ENCODE measurements around the gene DDAH1. TPM values are rescaled to one million over a fixed set of nuclear protein-coding genes. Genes with fewer than 3 reads are reported as not detected.

Gene DDAH1
- total and polyA plus RNA-seq, 2 of the 8 experiments (the other 6 are each of a cell fraction or from before 2014, with no cell fraction given) = 22.8 to 54.5 TPM

DNA sequence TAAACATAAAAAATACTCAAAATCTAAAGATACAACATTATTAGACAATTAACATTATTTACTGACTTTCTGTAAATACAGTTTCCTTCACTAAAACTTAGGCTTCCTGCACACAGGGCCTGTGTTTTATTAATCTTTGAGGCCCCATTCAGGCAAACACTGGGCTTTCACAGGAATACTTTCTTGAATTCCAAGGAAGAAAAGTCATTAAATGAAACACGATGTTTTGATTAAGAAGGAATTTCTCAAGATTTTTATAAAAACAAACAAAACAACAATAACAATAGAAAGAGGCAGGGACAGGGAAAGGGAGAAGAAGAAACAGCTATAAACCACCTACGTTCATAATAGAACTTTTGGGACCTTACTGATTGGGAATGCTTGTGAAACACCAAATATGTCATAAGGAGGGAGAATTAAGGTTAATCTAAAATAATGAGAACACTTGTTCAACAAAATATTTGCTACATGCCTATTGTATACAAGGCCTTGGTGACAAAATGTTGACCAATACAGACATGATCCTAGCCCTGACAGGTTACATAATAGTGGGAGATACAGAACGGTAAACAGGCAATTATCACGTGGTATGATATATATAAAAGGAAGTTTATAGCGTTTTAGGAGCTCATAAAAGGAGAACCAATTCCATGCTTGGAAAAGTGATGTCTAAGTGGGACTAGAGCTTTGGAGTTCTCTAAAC, 3.6 kb downstream of the DDAH1 start:
- ChIA-PET CTCF (ENCODE audit: partially characterized antibody) (interaction anchor here (1.0 to 2.6 kb wide), 8 partner anchors 11 to 232 kb away, joined by 3 to 13 read pairs (median 3); no protein-coding TSS in a partner anchor), POLR2A (ENCODE audit: partially characterized antibody) (interaction anchor here (2.5 kb wide), 1 partner anchor 120 kb away, joined by 12 read pairs; the partner anchor contains the start of gene CCN1)
- Histone ChIP-seq H3K23me2 (ENCODE audit: low read depth, low read length) (peaks cover 13% of the 10 kb centered on the region; the same call in 1 of the 2 replicates), H3K4ac (replicated peaks; ENCODE audit: insufficient read length, low read depth, low read length) (no peak overlapping the region), H3K79me2 (ENCODE audit: control insufficient read depth in 1 of 2, insufficient read depth in 2 of 2, low read length in 2 of 2) (peaks cover 0 to 16% of the 10 kb centered on the region in 2 experiments; a peak in 2 of 4 replicates), H3K14ac (ENCODE audit: insufficient read length) (no peak overlapping the region), H2BK20ac (ENCODE audit: low read length) (no peak overlapping the region), H3K9me3 (ENCODE audit: insufficient read depth in 2 of 2, low read depth in 1 of 2, low read length in 1 of 2) (no peaks in the 10 kb centered on the region), H3K4me1 (replicated peaks in 1 of 4; ENCODE audit: control insufficient read depth in 3 of 4, insufficient read depth in 4 of 4, low read length in 3 of 4) (peaks cover 0 to 10% (median 3%) of the 10 kb centered on the region in 4 experiments; a peak in 5 of 7 replicates), H2BK5ac (ENCODE audit: low read depth, low read length) (no peak overlapping the region), H4K8ac (ENCODE audit: extremely low read depth, insufficient read depth, low read length) (no peak overlapping the region), H2AK5ac (ENCODE audit: low read depth, low read length) (no peak overlapping the region), H3K79me1 (ENCODE audit: low read depth, low read length) (no peaks in the 10 kb centered on the region; the same call in 1 of the 2 replicates), H4K5ac (ENCODE audit: insufficient read length, low read depth, low read length) (no peak overlapping the region), H2BK15ac (ENCODE audit: low read length) (no peak overlapping the region), H3K4me2 (ENCODE audit: insufficient read depth in 1 of 2, low read depth in 2 of 2, low read length in 2 of 2) (no peak overlapping the region), H3K9ac (replicated peaks in 1 of 4; ENCODE audit: extremely low read depth in 1 of 4, low read depth in 3 of 4, low read length in 3 of 4) (no peak overlapping the region), H2AFZ (ENCODE audit: low read length) (no peak overlapping the region), H2BK120ac (replicated peaks; ENCODE audit: low read depth, low read length) (no peak overlapping the region), H3K23ac (ENCODE audit: insufficient read length) (no peak overlapping the region), H4K20me1 (replicated peaks in 1 of 2; ENCODE audit: control insufficient read depth in 1 of 2, insufficient read depth in 2 of 2, low read length in 2 of 2) (peaks cover 1% of the 10 kb centered on the region in 2 experiments), H3K27ac (ENCODE audit: low read depth, low read length) (no peak overlapping the region), H3K27me3 (replicated peaks in 1 of 4; ENCODE audit: control insufficient read depth in 3 of 4, extremely low read depth in 1 of 4, insufficient read depth in 3 of 4, low read length in 3 of 4) (peaks cover 0 to 23% (median 16%) of the 10 kb centered on the region in 4 experiments; a peak in 6 of 7 replicates), H2BK12ac (ENCODE audit: low read depth, low read length) (no peak overlapping the region), H4K91ac (replicated peaks; ENCODE audit: insufficient read length, low read length) (no peak overlapping the region), H3K36me3 (ENCODE audit: control insufficient read depth in 2 of 4, insufficient read depth in 4 of 4, low read length in 3 of 4) (no peaks in the 10 kb centered on the region), H3K4me3 (ENCODE audit: extremely low read depth in 1 of 4, insufficient read depth in 2 of 4, low read depth in 3 of 4, low read length in 4 of 4) (no peak overlapping the region), H3K18ac (ENCODE audit: extremely low read depth, low read length) (no peak overlapping the region), H3K56ac (replicated peaks; ENCODE audit: insufficient read length, low read depth, low read length) (no peak overlapping the region)
- no peak for DNase-seq (ENCODE audit: low read depth in 1 of 2, low spot score in 2 of 2)
- TF ChIP-seq CBX5 (IDR thresholded peaks at IDR 0.05; ENCODE audit: low read depth, low read length) (no peak), KDM5A (IDR thresholded peaks at IDR 0.05; ENCODE audit: low read length) (no peak), SIRT6 (IDR thresholded peaks at IDR 0.05; ENCODE audit: low read length) (no peak), TCF12 (IDR thresholded peaks at IDR 0.05; ENCODE audit: low read depth, low read length) (no peak), KDM4A (IDR thresholded peaks at IDR 0.05; ENCODE audit: low read depth, low read length, severe bottlenecking) (no peak), BACH1 (IDR thresholded peaks at IDR 0.05; ENCODE audit: low read length) (no peak), CREB1 (IDR thresholded peaks at IDR 0.05) (no peak), BCL11A (IDR thresholded peaks at IDR 0.05; ENCODE audit: low read depth in 2 of 2, low read length in 2 of 2) (no peak), RXRA (IDR thresholded peaks at IDR 0.05; ENCODE audit: insufficient read depth, low read depth, low read length) (no peak), RNF2 (IDR thresholded peaks at IDR 0.05; ENCODE audit: borderline replicate concordance, low read depth, low read length, missing control alignments, poor library complexity, severe bottlenecking) (no peak)
- no peak for FAIRE-seq
- 91% methylated on average over 5 of the region's 5 CpGs; no CpG with 5 or more reads in 1 of the 2 experiments for WGBS, 2 experiments (ENCODE audit: extremely low coverage in 1 of 2, insufficient coverage in 1 of 2, insufficient read length in 1 of 2, insufficient replicate concordance in 2 of 2, low coverage in 1 of 2, low lambda C conversion rate in 2 of 2, missing lambda C conversion rate in 1 of 2)
